ENCODE measurements around the gene SWAP70.

DNA sequence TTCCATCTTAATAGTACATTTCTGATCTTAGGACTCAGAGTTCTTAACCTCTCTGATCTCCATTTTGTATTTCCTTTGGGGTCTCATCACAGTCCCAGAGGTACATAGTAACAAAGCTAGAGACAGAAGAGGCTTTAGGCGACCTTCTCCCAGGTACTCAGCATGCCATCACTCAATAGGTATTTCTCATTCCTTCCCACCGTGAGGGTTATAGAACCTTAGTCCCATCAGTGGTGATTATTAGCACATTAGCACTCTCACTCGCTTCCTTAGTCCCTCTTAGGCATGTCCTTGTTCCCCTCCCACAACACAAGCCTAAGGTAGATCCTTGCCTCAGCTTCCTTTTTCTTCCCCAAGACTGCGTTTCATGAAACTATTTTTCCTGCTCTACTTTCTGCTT lies 14.7 kb downstream of the SWAP70 start:
- TF ChIP-seq FOXO4 (CRISPR knock-in tag; IDR thresholded peaks at IDR 0.05) (no peak), CTCF (IDR thresholded peaks at IDR 0.05 in 2 of 3, conservative IDR thresholded peaks at IDR 0.05 in 1 of 3; ENCODE audit: insufficient read depth in 2 of 3, low read depth in 1 of 3, low read length in 3 of 3) (no peak), ZNF124 (CRISPR knock-in tag; IDR thresholded peaks at IDR 0.05) (no peak), POLR2AphosphoS5 (IDR thresholded peaks at IDR 0.05; ENCODE audit: control insufficient read depth, insufficient read depth, low read depth, low read length) (no peak), FOXK1 (CRISPR knock-in tag; IDR thresholded peaks at IDR 0.05; ENCODE audit: borderline replicate concordance) (no peak)
- TF ChIP-seq, protein P1, sequence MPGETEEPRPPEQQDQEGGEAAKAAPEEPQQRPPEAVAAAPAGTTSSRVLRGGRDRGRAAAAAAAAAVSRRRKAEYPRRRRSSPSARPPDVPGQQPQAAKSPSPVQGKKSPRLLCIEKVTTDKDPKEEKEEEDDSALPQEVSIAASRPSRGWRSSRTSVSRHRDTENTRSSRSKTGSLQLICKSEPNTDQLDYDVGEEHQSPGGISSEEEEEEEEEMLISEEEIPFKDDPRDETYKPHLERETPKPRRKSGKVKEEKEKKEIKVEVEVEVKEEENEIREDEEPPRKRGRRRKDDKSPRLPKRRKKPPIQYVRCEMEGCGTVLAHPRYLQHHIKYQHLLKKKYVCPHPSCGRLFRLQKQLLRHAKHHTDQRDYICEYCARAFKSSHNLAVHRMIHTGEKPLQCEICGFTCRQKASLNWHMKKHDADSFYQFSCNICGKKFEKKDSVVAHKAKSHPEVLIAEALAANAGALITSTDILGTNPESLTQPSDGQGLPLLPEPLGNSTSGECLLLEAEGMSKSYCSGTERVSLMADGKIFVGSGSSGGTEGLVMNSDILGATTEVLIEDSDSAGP (CRISPR knock-in tag; IDR thresholded peaks at IDR 0.05), result no peak

Measured in K562 (cell line).